ENCODE results near the gene EIF2A.

The EIF2A gene

GRCh38 chr3:150626148-150626930 is 79.8 kb downstream of the EIF2A start:
- Histone ChIP-seq H3K23ac (ENCODE audit: low read length in 2 of 2) (no peak overlapping the region), H3K18ac (ENCODE audit: low read depth in 1 of 2, low read length in 2 of 2) (no peak overlapping the region), H3K14ac (ENCODE audit: low read length in 2 of 2) (no peak overlapping the region), H2BK5ac (ENCODE audit: low read depth, low read length, poor library complexity, severe bottlenecking) (no peak overlapping the region), H2BK120ac (ENCODE audit: low read depth, low read length) (no peak overlapping the region), H3K4me2 (ENCODE audit: low read length, poor library complexity, severe bottlenecking) (no peak overlapping the region), H3K4me3 (ENCODE audit: insufficient read depth in 1 of 2, low read depth in 1 of 2, low read length in 2 of 2) (no peak overlapping the region), H2BK12ac (ENCODE audit: low read length in 2 of 2) (no peak overlapping the region), H2BK15ac (ENCODE audit: low read depth, poor library complexity, severe bottlenecking) (no peak overlapping the region), H3K36me3 (ENCODE audit: control insufficient read depth in 1 of 2, insufficient read depth in 2 of 2, low read depth in 1 of 2, low read length in 2 of 2) (peaks cover 9 to 62% of the 10 kb centered on the region in 2 experiments), H3K4ac (ENCODE audit: low read depth in 1 of 2, low read length in 2 of 2) (no peak overlapping the region), H3K4me1 (ENCODE audit: control insufficient read depth, insufficient read depth, low read depth, low read length) (no peaks in the 10 kb centered on the region), H3K79me1 (replicated peaks; ENCODE audit: low read length, poor library complexity, severe bottlenecking) (peaks cover 4% of the 10 kb centered on the region), H3K9ac (ENCODE audit: low read length) (no peak overlapping the region), H3K9me3 (ENCODE audit: control insufficient read depth, low read length) (no peaks in the 10 kb centered on the region), H4K91ac (ENCODE audit: low read length) (no peak overlapping the region), H2AK5ac (ENCODE audit: low read length, severe bottlenecking) (no peak overlapping the region), H2AFZ (ENCODE audit: low read depth, low read length) (no peak overlapping the region), H4K8ac (ENCODE audit: low read length) (no peak overlapping the region), H3K27ac (ENCODE audit: low read length, poor library complexity, severe bottlenecking) (no peak overlapping the region), H3K27me3 (ENCODE audit: control insufficient read depth in 1 of 2, insufficient read depth in 1 of 2, low read length in 2 of 2) (no peaks in the 10 kb centered on the region)
- no peak for DNase-seq
- 94% methylated on average over 2 of the region's 2 CpGs for WGBS

- no peaks in the 10 kb centered on the region for H3K27me3 ChIP-seq (ENCODE audit: control insufficient read depth in 1 of 2, insufficient read depth in 1 of 2, low read length in 2 of 2)
- no peak overlapping the region for H4K91ac ChIP-seq (ENCODE audit: low read length)
- no peak overlapping the region for H3K4ac ChIP-seq (ENCODE audit: low read depth in 1 of 2, low read length in 2 of 2)
- H2AFZ ChIP-seq (ENCODE audit: low read depth, low read length) = no peak overlapping the region
- H3K79me1 ChIP-seq (replicated peaks; ENCODE audit: low read length, poor library complexity, severe bottlenecking) = peaks cover 9% of the 10 kb centered on the region
- no peak overlapping the region for H2BK12ac ChIP-seq (ENCODE audit: low read length in 2 of 2)
- no peak overlapping the region for H2BK15ac ChIP-seq (ENCODE audit: low read depth, poor library complexity, severe bottlenecking)
- 100% methylated on average over 1 of the region's 2 CpGs for WGBS
- no peak overlapping the region for H3K23ac ChIP-seq (ENCODE audit: low read length in 2 of 2)
- no peak overlapping the region for H3K14ac ChIP-seq (ENCODE audit: low read length in 2 of 2)
- no peak overlapping the region for H3K9ac ChIP-seq (ENCODE audit: low read length)
- no peak overlapping the region for H3K27ac ChIP-seq (ENCODE audit: low read length, poor library complexity, severe bottlenecking)
- H3K36me3 ChIP-seq (ENCODE audit: control insufficient read depth in 1 of 2, insufficient read depth in 2 of 2, low read depth in 1 of 2, low read length in 2 of 2) = peaks cover 11 to 69% of the 10 kb centered on the region in 2 experiments
- no peak overlapping the region for H2BK5ac ChIP-seq (ENCODE audit: low read depth, low read length, poor library complexity, severe bottlenecking)
- H3K4me1 ChIP-seq (ENCODE audit: control insufficient read depth, insufficient read depth, low read depth, low read length) = no peaks in the 10 kb centered on the region
- H2BK120ac ChIP-seq (ENCODE audit: low read depth, low read length) = no peak overlapping the region
- H3K4me2 ChIP-seq (ENCODE audit: low read length, poor library complexity, severe bottlenecking) = no peak overlapping the region
- no peak overlapping the region for H3K18ac ChIP-seq (ENCODE audit: low read depth in 1 of 2, low read length in 2 of 2)
- H3K4me3 ChIP-seq (ENCODE audit: insufficient read depth in 1 of 2, low read depth in 1 of 2, low read length in 2 of 2) = no peak overlapping the region
- H2AK5ac ChIP-seq (ENCODE audit: low read length, severe bottlenecking) = no peak overlapping the region
- no peak for DNase-seq
- no peak overlapping the region for H4K8ac ChIP-seq (ENCODE audit: low read length)
- H3K9me3 ChIP-seq (ENCODE audit: control insufficient read depth, low read length) = no peaks in the 10 kb centered on the region
Measured at GRCh38 chr3:150627557-150627956, 81.0 kb downstream of the EIF2A start.

- Histone ChIP-seq H2AK5ac (ENCODE audit: low read length, severe bottlenecking) (no peak overlapping the region), H4K8ac (ENCODE audit: low read length) (no peak overlapping the region), H3K18ac (ENCODE audit: low read depth in 1 of 2, low read length in 2 of 2) (no peak overlapping the region), H3K9me3 (ENCODE audit: control insufficient read depth, low read length) (no peaks in the 10 kb centered on the region), H3K79me1 (replicated peaks; ENCODE audit: low read length, poor library complexity, severe bottlenecking) (peaks cover 6% of the 10 kb centered on the region), H3K27ac (ENCODE audit: low read length, poor library complexity, severe bottlenecking) (no peak overlapping the region), H3K9ac (ENCODE audit: low read length) (no peak overlapping the region), H3K36me3 (ENCODE audit: control insufficient read depth in 1 of 2, insufficient read depth in 2 of 2, low read depth in 1 of 2, low read length in 2 of 2) (peaks cover 8 to 44% of the 10 kb centered on the region in 2 experiments), H3K23ac (ENCODE audit: low read length in 2 of 2) (no peak overlapping the region), H2BK12ac (ENCODE audit: low read length in 2 of 2) (no peak overlapping the region), H3K4me1 (ENCODE audit: control insufficient read depth, insufficient read depth, low read depth, low read length) (no peaks in the 10 kb centered on the region), H4K91ac (ENCODE audit: low read length) (no peak overlapping the region), H3K4ac (ENCODE audit: low read depth in 1 of 2, low read length in 2 of 2) (no peak overlapping the region), H3K4me2 (ENCODE audit: low read length, poor library complexity, severe bottlenecking) (no peak overlapping the region), H2BK15ac (ENCODE audit: low read depth, poor library complexity, severe bottlenecking) (no peak overlapping the region), H2AFZ (ENCODE audit: low read depth, low read length) (no peak overlapping the region), H2BK5ac (ENCODE audit: low read depth, low read length, poor library complexity, severe bottlenecking) (no peak overlapping the region), H2BK120ac (ENCODE audit: low read depth, low read length) (no peak overlapping the region), H3K4me3 (ENCODE audit: insufficient read depth in 1 of 2, low read depth in 1 of 2, low read length in 2 of 2) (no peak overlapping the region), H3K14ac (ENCODE audit: low read length in 2 of 2) (no peak overlapping the region), H3K27me3 (ENCODE audit: control insufficient read depth in 1 of 2, insufficient read depth in 1 of 2, low read length in 2 of 2) (no peaks in the 10 kb centered on the region)
- DNase-seq = no peak
- 98% methylated on average over 5 of the region's 7 CpGs for WGBS
Measured at GRCh38 chr3:150631515-150632221, 85.1 kb downstream of the EIF2A start.

GRCh38 chr3:150635076-150635475 is 88.5 kb downstream of the EIF2A start:
- H2AFZ ChIP-seq (ENCODE audit: low read depth, low read length) = peak overlapping the region; percentile 14
- H3K4me1 ChIP-seq (ENCODE audit: control insufficient read depth, insufficient read depth, low read depth, low read length) = no peaks in the 10 kb centered on the region
- no peak overlapping the region for H3K23ac ChIP-seq (ENCODE audit: low read length in 2 of 2)
- H4K91ac ChIP-seq (ENCODE audit: low read length) = no peak overlapping the region
- no peak overlapping the region for H2BK5ac ChIP-seq (ENCODE audit: low read depth, low read length, poor library complexity, severe bottlenecking)
- peaks cover 6 to 19% of the 10 kb centered on the region in 2 experiments for H3K36me3 ChIP-seq (ENCODE audit: control insufficient read depth in 1 of 2, insufficient read depth in 2 of 2, low read depth in 1 of 2, low read length in 2 of 2)
- no peak overlapping the region for H3K27ac ChIP-seq (ENCODE audit: low read length, poor library complexity, severe bottlenecking)
- no peak overlapping the region for H4K8ac ChIP-seq (ENCODE audit: low read length)
- H3K4ac ChIP-seq (ENCODE audit: low read depth in 1 of 2, low read length in 2 of 2) = no peak overlapping the region
- H2BK12ac ChIP-seq (ENCODE audit: low read length in 2 of 2) = no peak overlapping the region
- no peak overlapping the region for H3K4me2 ChIP-seq (ENCODE audit: low read length, poor library complexity, severe bottlenecking)
- no peak overlapping the region for H2BK15ac ChIP-seq (ENCODE audit: low read depth, poor library complexity, severe bottlenecking)
- no peaks in the 10 kb centered on the region for H3K27me3 ChIP-seq (ENCODE audit: control insufficient read depth in 1 of 2, insufficient read depth in 1 of 2, low read length in 2 of 2)
- no peak overlapping the region for H3K9ac ChIP-seq (ENCODE audit: low read length)
- 83% methylated on average over 6 of the region's 6 CpGs for WGBS
- H3K14ac ChIP-seq (ENCODE audit: low read length in 2 of 2) = no peak overlapping the region
- H3K18ac ChIP-seq (ENCODE audit: low read depth in 1 of 2, low read length in 2 of 2) = peak overlapping the region in 1 of 2 experiments; percentile 11
- H3K79me1 ChIP-seq (replicated peaks; ENCODE audit: low read length, poor library complexity, severe bottlenecking) = peaks cover 4% of the 10 kb centered on the region
- DNase-seq = peak; percentile 11
- no peak overlapping the region for H3K4me3 ChIP-seq (ENCODE audit: insufficient read depth in 1 of 2, low read depth in 1 of 2, low read length in 2 of 2)
- H3K9me3 ChIP-seq (ENCODE audit: control insufficient read depth, low read length) = no peaks in the 10 kb centered on the region
- H2AK5ac ChIP-seq (ENCODE audit: low read length, severe bottlenecking) = no peak overlapping the region
- H2BK120ac ChIP-seq (ENCODE audit: low read depth, low read length) = no peak overlapping the region
